NCI-H2227 (cell line): ENCODE results near the gene SHISA5.

Experiments used
- DNase-seq: peaks from one replicate; lab custom pipeline; 2025; ENCODE audit not compliant: unreplicated experiment; lab: John Stamatoyannopoulos, UW

SHISA5 gene

DNA sequence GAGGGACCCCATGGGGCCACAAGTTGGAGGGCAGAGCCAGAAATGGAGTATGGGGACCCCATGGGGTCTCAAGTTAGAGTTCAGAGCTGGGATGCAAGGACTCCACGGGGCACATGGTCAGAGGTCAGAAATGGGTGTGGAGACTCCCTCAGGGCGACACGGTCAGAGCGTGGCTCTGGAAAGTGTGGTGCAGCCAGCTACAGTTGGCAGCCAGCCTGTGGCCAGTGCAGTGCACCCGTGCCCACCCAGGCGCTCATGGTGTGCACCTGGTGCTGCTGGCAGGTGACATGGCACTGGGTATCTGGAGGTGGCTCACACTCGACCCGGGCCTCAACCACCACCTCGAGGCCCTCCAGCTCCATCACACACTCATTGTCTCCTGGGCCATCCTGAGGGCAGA, 85.3 kb downstream of the SHISA5 start:
- no peak for DNase-seq

- DNase-seq = no peak
These were observed 85.8 kb downstream of the SHISA5 start for GRCh38 chr3:48418140-48418539.
